LNCAP (cell line): ENCODE measurements around the gene CDCA5.

ENCODE experiments used
- TF ChIP-seq, protein P1 (sequence below): fragments of 450-650 bp; IDR thresholded peaks from 2 replicates; pipeline ENCODE4 v1.5.1; 2017; ENCODE audit warnings: mild to moderate bottlenecking

The CDCA5 gene

DNA sequence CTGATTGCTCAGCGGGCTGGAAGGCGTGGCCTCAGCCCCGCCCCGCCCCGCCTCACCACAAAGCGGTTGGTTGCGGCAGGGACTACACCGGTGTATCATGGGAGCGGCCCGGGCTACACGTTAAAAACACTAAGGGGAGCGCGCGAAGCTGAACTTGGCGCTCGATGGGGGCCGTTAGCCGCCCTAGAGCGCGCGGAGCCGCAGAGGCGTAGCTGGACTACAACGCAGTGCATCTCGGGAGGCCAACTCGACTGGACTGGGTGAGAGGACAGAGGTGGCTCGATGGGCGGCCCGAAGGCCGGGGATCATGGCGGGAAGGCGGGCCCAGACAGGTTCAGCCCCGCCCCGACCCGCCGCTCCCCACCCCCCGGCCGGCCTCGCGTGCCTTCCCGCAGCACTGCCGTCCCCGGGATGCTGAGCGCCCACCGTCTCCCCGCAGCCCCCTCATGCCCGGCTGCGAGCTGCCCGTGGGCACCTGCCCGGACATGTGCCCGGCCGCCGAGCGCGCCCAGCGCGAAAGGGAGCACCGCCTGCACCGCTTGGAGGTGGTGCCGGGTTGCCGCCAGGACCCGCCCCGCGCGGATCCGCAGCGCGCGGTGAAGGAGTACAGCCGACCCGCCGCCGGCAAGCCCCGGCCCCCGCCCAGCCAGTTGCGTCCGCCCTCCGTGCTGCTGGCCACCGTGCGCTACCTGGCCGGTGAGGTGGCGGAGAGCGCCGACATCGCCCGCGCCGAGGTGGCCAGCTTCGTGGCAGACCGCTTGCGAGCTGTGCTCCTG, 42.8 kb downstream of the CDCA5 start, which contains the start of gene SAC3D1:
Gene SAC3D1, plus strand, starts transcription at position 364 of the 776 bp plus-strand sequence. Its CDS starts 83 bp downstream, at position 447.
- TF ChIP-seq, protein P1, sequence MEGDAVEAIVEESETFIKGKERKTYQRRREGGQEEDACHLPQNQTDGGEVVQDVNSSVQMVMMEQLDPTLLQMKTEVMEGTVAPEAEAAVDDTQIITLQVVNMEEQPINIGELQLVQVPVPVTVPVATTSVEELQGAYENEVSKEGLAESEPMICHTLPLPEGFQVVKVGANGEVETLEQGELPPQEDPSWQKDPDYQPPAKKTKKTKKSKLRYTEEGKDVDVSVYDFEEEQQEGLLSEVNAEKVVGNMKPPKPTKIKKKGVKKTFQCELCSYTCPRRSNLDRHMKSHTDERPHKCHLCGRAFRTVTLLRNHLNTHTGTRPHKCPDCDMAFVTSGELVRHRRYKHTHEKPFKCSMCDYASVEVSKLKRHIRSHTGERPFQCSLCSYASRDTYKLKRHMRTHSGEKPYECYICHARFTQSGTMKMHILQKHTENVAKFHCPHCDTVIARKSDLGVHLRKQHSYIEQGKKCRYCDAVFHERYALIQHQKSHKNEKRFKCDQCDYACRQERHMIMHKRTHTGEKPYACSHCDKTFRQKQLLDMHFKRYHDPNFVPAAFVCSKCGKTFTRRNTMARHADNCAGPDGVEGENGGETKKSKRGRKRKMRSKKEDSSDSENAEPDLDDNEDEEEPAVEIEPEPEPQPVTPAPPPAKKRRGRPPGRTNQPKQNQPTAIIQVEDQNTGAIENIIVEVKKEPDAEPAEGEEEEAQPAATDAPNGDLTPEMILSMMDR, result no peak

DNA sequence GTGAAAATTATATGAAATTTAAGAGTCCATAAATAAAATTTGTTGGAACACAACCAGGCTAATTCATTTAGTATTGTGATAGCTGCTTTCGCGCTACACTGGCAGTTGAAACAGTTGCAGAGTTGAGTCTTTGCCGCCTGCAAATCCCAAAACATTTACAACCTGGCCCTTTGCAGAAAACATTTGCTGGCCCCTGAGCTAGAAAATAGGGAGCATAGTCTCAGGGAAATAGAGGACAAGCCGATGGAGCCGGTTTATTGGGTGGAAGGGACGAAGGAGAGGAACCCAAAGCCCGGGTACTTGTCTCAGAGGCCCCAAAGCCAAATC, 43.4 kb downstream of the CDCA5 start:
- TF ChIP-seq, protein P1, result no peak

DNA sequence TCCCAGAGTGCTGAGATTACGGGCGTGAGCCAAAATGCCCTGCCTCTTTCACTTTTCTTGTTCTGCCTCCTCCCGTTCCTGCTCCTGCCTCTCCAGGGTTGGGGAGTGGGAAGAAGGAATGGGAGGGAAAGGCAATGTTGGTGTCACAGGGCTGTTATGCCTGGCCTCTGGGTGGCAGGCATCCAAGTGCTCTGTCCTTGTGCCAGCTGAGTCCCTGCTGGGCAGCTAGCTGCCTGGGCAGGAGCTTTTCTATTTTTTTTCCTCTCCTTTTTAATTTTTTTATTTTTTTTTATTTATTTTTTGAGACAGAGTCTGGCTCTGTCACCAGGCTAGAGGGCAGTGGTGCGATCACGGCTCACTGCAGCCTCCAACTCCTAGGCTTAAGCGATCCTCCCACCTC, 46.9 kb downstream of the CDCA5 start:
- TF ChIP-seq, protein P1, result no peak; the same call in 1 of the 2 replicates

DNA sequence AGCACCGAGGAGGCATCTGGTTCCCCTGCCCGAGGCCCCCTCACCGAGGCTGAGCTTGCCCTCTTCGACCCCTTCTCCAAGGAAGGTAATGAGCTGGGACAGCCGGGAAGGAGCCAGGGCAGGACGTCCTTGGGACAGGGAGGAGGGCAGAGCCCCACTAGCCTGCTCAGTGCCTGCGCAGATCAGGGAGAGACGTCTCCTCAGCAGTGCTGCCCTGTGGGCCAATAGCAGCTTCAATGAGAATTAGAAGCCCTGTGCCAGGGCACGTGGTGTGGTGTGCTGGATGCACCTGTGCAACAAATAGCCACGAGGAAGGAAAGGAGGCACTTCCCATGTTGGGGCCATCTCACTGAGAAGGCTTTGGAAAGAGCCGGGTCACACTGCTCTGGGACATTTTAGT, 48.3 kb downstream of the CDCA5 start:
- TF ChIP-seq, protein P1, result no peak

DNA sequence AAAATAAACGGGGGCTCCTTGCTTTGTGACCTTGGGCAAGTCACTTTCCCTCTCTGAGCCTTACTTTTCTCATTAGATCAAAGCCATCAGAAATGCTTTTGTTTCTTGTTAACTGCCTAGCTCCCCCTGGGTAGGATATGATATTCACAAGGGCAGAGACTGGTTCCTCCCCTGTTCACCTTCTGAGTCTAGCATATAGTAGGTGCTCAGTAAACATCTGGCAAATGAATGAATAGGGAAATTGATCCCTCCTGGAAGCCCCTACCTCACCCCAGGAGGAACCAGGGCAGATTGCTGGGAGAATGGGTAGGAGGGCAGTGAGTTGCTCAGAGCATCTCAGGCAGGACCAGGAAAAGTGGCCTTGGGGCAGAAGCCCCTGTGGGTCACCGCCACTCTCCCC, 49.4 kb downstream of the CDCA5 start:
- TF ChIP-seq, protein P1, result no peak

DNA sequence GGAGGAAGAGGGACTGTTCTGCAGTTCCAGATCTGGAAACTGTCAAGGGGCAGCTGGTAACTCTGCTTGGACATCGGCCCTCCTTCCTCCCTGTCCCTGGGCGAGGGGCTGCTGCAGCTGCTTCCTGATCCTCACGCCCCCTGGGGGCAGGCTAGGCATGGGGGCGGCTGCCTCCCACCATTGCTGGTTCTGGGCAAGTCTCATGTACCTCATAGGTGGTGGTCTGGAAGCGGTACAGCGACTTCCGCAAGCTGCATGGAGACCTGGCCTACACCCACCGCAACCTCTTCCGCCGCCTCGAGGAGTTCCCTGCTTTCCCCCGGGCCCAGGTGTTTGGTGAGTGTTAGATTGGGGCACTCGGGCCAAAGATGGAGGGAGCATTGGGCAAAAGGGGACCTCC, 51.6 kb downstream of the CDCA5 start:
- TF ChIP-seq, protein P1, result no peak
